ENCODE data around the gene LRBA. TPM values are rescaled to one million over a fixed set of nuclear protein-coding genes. Genes with fewer than 3 reads are reported as not detected.

Gene LRBA
- total and polyA plus RNA-seq, 12 donors, result 6.2 to 31.2 (median 23.9) TPM

GRCh38 chr4:150316332-150317205 lies 698.5 kb downstream of the LRBA start:
- 76 to 80% methylated on average over 6 of the region's 6 CpGs for WGBS, 2 donors
- DNase-seq (no peak), ATAC-seq (no peak)
- Histone ChIP-seq H3K27me3 (no peaks in the 10 kb centered on the region), H3K9me3 (no peaks in the 10 kb centered on the region), H3K36me3 (peaks cover 0 to 19% (median 0%) of the 10 kb centered on the region in 9 donors), H3K27ac (no peak overlapping the region), H3K4me1 (peaks cover 0 to 4% (median 0%) of the 10 kb centered on the region in 9 donors), H3K4me3 (no peak overlapping the region)
- intact Hi-C loops (cut with DNase I), result no loop called here
- no peak for TF ChIP-seq CTCF (IDR thresholded peaks at IDR 0.05)

- H3K9me3 ChIP-seq, result no peaks in the 10 kb centered on the region
- intact Hi-C loops (cut with DNase I), result no loop called here
- 97 to 98% methylated on average over 2 of the region's 2 CpGs for WGBS, 2 donors
Observed at GRCh38 chr4:150315691-150316090, 699.4 kb downstream of the LRBA start.

GRCh38 chr4:150315175-150315574 lies 699.9 kb downstream of the LRBA start:
- Histone ChIP-seq H3K4me3 (no peak overlapping the region), H3K27ac (no peak overlapping the region), H3K36me3 (peaks cover 0 to 9% (median 0%) of the 10 kb centered on the region in 9 donors), H3K27me3 (no peaks in the 10 kb centered on the region), H3K9me3 (no peaks in the 10 kb centered on the region), H3K4me1 (peaks cover 0 to 4% (median 0%) of the 10 kb centered on the region in 9 donors)
- WGBS, 2 donors, result 70% methylated on average over 8 of the region's 8 CpGs
- intact Hi-C loops (cut with DNase I), result no loop called here
- DNase-seq (no peak), ATAC-seq (no peak)
- no peak for TF ChIP-seq CTCF (IDR thresholded peaks at IDR 0.05)

More at GRCh38 chr4:150315691-150316090, 699.4 kb downstream of the LRBA start:
- Histone ChIP-seq H3K36me3 (peaks cover 0 to 12% (median 0%) of the 10 kb centered on the region in 9 donors), H3K4me1 (peaks cover 0 to 4% (median 0%) of the 10 kb centered on the region in 9 donors), H3K4me3 (no peak overlapping the region), H3K27me3 (no peaks in the 10 kb centered on the region), H3K27ac (no peak overlapping the region)
- ATAC-seq (no peak), DNase-seq (no peak)
- no peak for TF ChIP-seq CTCF (IDR thresholded peaks at IDR 0.05)

- no peak for DNase-seq
- ATAC-seq, result no peak
Observed at GRCh38 chr4:150314031-150314430, 701.1 kb downstream of the LRBA start.

More at GRCh38 chr4:150314031-150314430, 701.1 kb downstream of the LRBA start:
- 91 to 92% methylated on average over 1 of the region's 1 CpG for WGBS, 2 donors
- H3K4me1 ChIP-seq, result peaks cover 0 to 4% (median 0%) of the 10 kb centered on the region in 9 donors
- no peaks in the 10 kb centered on the region for H3K9me3 ChIP-seq
- no peaks in the 10 kb centered on the region for H3K27me3 ChIP-seq
- no peak overlapping the region for H3K4me3 ChIP-seq
- intact Hi-C loops (cut with DNase I), result no loop called here
- no peak overlapping the region for H3K27ac ChIP-seq
- H3K36me3 ChIP-seq, result peaks cover 0 to 18% (median 0%) of the 10 kb centered on the region in 9 donors
- no peak for TF ChIP-seq CTCF (IDR thresholded peaks at IDR 0.05)
